ENCODE results near the gene EXOC4.
"Not testable (repeated sequence)": the region's sequence is repeated elsewhere in the genome, so short reads cannot be mapped to it uniquely, and the experiment has no call there.

The EXOC4 gene

DNA sequence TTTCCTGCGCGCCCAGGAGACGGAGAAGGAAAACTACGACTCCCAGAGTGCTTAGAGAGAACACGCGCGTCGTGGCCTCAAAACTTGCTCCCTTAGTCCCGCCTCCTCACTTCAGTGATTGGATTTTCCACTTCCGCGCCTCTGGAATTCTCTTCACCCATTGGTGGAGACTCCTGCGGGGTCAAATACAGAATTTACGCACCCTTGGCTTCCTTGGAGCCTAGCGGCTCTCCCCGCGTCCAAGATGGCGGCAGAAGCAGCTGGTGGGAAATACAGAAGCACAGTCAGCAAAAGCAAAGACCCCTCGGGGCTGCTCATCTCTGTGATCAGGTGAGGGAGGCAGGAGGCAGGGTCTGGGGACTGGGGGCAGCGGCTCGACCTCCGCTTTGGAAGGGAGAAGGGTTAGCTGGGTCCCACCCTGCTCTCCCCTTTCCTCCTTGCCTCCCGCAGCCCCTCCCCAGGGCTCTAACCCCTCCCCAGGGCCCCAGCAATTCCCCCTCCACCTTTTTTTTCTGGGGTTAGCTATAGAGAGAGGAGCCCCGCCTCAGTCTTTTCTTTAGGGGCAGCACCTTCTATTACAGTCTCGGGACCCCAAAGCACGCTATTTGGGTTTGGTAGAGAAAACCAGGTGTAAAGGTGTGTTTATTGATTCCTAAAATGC, at the start of gene EXOC4:
TSS of gene EXOC4 (plus strand) at position 221 of the 661 bp plus-strand sequence.
- DNase-seq (ENCODE audit: low spot score), result peak; percentile 91

DNA sequence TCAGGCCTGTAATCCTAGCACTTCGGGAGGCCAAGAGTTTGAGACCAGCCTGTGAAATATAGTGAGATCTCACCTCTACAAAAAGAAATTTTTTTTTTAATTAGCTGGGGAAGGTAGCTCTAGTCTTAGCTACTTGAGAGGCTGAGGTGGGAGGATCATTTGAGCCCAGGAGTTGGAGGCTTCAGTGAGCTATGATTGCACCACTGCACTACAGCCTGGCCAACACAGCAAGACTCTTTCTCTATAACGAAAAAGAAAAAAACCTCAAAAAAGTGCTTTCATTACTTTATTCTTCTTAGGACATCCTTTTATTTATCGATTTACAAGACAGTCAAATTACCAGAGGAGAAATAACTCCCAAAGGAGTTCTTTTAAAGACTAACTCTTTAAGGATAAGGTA, 49.4 kb upstream of the EXOC4 start:
- DNase-seq (ENCODE audit: low spot score), result no peak

DNA sequence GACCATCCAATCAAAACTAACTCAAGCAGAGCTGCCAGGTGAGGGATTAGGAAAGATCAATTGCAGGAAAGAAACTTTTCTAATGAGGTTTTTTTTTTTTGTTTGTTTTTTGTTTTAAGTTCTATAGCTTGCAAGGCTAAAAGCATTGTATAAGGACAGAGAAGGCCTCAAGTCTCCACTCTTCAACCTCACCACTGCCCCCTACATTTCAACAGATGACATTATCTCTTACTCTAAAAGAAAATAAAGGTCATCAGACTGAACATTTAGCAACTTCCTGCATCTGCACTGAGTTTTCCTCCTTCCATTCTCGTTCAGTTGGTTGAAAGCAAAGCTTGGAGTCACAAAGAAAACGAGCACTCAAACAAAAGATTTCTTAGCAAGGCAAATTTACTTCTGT, 45.2 kb upstream of the EXOC4 start:
- DNase-seq (ENCODE audit: low spot score), result no peak

DNA sequence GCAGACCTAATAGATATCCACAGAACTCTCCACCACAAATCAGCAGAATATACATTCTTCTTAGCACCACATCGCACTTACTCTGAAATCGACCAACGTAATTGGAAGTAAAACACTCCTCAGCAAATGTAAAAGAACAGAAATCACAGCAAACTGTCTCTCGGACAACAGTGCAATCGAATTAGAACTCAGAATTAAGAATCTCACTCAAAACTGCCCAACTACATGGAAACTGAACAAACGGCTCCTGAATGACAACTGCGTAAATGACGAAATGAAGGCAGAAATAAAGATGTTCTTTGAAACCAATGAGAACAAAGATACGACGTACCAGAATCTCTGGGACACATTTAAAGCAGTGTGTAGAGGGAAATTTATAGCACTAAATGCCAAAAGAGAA, 42.1 kb upstream of the EXOC4 start:
- not testable (repeated sequence) for DNase-seq (ENCODE audit: low spot score)

DNA sequence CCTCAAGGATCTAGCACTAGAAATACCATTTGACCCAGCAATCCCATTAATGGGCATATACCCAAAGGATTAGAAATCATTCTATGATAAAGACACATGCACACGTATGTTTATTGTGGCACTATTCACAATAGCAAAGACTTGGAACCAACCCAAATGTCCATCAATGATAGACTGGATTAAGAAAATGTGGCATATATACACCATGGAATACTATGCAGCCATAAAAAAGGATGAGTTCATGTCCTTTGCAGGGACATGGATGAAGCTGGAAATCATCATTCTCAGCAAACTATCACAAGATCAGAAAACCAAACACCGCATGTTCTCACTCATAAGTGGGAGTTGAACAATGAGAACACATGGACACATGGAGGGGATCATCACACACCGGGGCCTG, 39.1 kb upstream of the EXOC4 start:
- not testable (repeated sequence) for DNase-seq (ENCODE audit: low spot score)

DNA sequence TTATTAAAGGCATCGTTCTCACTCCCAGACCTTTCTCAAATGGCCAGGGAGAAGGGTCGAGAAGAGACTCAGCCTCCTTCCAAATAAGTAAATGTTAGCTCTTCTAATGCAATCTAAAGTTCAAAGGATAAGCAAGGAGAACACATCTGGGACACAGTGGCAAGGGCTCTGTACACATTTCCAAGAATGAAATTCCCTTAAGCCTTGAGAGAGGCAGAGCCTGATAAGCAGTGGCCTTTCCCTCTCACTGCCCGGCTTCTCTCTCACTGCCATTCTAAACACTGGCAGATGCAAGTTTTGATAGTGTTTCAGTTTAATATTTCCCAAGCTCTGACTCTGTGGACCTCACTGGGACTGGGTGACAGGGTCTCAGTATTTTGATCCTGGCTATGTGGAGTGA, 35.1 kb upstream of the EXOC4 start:
- DNase-seq (ENCODE audit: low spot score), result no peak

DNA sequence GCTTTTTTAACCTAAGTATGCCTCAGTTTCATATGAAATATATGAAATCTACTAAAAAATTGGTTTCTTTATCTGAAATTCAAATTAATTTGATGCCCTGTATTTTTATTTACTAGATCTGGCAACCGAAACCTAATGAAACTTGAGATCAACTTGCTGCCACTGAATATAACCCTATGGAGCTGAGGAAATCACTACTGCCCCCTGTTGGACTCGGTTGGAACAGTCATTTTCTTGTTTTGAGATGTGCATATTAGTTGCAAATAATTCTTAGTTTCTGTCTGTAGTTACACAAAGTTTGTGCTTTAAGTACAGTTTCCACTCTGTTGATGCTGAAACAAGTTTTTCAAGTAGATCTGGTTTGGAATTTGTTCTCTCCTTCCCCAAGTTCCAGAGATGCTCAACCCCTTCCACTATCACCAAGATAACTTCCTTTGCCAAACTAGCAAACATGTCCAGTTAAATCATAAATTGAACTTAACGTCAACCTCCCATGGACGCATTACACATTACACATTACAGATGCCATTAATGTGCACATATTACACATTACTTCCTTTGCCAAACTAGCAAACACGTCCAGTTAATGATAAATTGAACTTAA, 22.2 kb upstream of the EXOC4 start:
- DNase-seq (ENCODE audit: low spot score), result peak; percentile 58

DNA sequence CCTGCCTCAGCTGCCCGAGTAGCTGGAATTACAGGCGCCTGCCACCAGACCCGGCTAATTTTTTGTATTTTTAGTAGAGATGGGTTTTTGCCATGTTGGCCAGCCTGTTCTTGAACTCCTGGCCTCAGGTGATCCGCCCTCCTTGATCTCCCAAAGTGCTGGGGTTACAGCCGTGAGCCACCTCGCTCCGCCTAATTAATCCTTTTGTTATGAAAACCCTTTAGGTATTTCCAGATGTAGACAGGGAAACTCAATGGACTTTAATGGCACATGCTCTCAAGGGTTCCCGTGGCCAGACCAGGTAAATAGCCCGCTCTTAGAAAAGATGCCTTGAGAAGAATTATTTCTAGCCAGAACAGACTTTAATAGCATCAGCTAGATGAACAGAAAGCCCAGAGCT, 19.7 kb upstream of the EXOC4 start:
- no peak for DNase-seq (ENCODE audit: low spot score)

DNA sequence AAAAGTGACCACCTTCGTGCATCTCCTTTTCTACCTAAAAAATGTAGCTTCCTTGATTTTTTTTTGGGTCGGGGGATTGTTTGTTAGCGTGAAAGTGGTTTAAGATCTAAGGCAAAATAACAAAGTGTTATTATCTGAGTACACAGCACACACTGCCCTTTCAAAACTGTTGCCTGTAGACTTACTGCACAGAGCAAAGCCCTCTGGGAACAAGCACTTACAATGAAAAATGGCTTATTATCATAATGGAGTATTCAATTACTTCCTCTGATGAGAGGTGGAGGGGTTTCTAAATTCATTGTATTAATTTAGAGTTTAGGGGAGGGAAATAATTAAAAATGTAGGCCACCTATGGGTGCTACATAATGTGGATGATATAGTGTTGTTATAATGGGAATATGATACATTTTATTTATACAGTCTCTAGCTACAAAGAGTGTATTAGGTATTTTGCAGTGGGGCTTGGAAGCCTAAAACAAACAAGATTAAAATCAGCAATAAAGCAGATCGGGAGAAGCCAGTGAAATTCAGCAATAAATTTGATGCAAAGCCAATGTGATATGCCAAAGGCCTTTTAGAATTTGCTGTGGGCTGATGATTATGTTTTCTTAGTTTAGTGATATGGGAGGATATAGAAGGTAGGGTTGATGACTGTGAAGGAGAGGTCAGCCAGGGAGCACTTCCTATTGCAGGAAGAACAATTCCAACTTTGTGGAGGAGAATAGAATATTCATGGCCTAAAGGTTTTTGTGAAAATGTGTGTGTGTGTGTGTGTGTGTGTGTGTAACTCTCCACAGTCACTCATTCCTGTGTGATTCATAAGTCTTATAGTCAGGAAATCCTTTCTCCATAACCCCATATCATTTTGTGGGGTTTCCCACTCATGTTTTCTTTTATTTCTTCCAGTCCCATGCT, 17.7 kb upstream of the EXOC4 start:
- DNase-seq (ENCODE audit: low spot score), result no peak

DNA sequence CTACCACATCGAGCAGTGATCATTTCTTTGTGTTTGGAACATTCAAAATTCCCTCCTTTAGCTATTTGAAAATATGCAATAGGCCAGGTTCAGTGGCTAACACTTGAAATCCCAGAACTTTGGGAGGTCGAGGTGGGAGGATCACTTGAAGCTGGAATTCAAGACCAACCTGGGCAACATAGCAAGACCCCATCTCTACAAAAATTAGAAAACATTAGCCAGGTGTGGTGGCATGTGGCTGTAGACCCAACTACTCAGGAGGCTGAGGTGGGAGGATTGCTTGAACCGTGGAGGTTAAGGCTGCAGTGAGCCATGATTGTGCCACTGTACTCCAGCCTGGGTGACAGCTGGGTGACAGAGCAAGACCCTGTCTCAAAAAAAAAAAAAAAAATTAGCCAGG, 15.3 kb upstream of the EXOC4 start:
- no peak for DNase-seq (ENCODE audit: low spot score)

DNA sequence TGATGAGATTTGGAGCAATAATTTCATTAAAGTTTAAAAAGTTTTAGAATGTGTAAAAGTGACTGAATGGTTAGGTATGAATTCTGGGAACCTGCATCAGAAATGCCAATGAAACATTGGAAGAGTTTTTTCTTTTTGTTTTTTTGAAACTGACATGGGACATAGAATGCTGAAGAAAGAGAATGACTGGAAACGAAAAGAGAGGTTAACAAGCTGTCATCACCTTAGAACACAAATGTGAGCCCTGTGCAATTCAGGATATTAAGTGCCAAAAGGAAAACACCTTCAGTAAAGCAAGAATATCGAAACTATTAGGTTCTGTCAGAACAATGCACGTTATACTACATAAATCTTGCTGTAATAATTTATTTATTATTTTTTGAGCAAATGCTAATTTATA, 12.6 kb upstream of the EXOC4 start:
- DNase-seq (ENCODE audit: low spot score), result no peak

DNA sequence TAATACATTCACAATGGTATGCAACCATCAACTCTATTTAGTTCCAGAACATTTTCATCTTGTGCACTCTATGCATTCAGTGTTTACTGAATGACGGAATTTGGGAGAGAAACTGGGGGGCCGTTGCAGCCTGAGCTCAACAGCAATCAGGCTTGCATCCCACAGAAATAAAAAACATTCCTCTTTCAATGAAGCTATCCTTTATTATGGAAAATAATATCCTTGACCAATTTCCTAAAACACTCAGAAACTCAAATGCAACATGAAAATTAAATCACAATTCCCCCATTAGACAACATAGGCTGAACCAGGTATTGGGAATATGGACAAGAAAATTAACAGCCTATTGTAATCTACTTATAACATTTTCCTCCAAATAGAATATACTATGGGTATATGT, 6.3 kb upstream of the EXOC4 start:
- DNase-seq (ENCODE audit: low spot score), result no peak

DNA sequence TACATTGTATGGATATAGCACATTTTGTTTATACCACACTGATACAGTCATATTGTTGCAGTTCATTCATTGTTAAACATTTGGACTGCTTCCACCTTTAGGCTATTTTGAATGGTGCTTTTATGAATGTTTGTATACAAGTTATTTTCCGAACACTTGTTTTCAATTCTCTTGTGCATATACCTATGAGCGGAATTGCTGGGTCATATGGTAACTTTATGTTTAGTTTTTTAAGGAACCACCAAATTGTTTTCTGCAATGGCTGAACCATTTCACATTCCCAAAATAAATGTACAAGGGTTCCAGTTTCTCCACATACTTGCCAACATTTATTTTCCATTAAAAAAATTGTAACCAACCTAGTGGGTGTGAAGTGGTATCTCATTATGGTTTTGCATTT, 4.0 kb upstream of the EXOC4 start:
- no peak for DNase-seq (ENCODE audit: low spot score)

DNA sequence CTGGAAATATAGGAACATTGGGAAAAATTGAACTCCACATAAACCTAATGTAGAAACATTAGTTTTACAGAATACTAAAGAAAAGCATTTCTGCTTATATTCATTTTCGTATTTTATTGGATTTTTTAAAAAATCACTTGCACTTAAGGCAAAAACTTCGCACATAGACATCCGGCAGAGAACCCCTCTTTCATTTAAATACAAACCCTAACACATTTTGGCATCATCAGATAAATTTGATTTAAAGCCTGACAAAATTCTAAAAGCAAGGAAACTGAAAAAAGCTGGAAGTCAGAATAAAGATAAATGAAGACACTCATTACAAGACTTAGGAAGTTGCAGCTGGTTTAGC, 396 bp upstream of the EXOC4 start:
- DNase-seq (ENCODE audit: low spot score), result no peak

DNA sequence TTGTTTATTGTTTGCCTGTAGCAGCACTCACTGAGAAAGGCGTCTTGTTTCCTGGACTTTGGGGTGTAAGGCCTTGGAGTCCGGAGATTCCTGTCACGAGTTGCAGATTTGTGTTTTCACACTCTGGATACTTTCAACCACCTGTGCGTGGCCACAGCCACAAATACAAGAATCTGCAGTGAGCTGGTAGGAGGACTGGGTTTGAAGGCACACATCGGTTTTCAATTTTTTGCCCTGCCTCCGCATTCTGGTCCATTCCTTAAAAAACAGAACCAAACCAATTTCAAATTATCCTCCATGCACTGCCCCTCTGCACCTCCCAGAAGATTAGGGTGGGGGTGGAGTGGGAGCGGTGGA, 619 bp downstream of the EXOC4 start:
- no peak for DNase-seq (ENCODE audit: low spot score)

DNA sequence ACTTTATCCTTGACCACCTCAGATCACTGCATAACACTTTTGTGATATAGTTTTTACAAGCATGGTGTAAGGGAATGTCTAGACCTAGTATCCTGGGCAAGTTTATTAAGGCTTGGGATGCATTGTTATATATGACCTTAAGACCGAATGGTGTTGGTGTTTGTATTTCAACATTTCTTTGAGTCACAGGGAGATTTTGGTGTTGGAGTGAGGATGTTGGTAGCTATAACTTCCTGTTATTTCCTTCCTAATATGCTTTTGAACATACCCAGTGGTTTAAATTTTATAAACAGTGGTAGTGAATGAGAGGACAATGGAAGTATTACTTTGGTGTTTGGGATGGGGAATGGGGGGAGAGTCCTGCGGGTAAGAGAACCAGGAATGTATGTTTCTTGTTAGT, 2.6 kb downstream of the EXOC4 start:
- DNase-seq (ENCODE audit: low spot score), result no peak

DNA sequence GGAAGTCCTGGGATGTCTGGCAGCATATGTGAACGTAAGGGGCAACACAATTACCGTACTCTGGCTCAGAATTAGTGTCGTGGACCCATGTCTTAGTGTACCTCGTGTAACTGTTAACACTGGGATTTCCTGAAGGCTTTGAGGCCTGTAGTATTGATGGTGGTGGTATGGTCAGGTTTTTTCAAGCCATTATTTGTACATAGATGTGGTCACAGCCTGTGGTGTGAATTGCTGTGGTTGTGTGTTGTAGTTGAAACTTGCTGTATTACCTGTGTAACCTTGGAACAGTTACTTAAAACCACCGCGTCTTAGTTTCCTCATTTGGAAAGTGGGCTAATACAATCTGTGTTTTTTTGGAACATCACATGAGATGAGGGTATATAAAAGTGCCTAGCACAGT, 5.3 kb downstream of the EXOC4 start:
- no peak for DNase-seq (ENCODE audit: low spot score)

DNA sequence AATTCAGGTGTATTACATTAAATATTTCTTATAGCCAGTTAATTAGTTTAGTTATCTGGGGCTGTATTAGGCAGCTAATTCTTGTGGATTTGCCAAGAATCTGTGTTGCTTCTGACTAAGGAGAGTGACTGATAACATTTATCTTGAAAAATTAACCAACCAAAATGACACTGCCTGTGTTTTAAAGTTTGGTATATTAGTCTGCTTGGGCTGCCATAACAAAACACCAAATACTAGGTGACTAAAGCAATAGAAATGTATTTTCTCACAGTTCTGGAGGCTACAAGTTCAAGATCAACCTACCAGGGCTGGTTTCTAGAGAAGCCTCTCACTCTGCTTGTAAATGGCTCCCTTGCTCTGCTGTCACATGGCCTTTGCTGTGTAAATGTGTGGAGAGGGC, 12.9 kb downstream of the EXOC4 start:
- DNase-seq (ENCODE audit: low spot score), result no peak

DNA sequence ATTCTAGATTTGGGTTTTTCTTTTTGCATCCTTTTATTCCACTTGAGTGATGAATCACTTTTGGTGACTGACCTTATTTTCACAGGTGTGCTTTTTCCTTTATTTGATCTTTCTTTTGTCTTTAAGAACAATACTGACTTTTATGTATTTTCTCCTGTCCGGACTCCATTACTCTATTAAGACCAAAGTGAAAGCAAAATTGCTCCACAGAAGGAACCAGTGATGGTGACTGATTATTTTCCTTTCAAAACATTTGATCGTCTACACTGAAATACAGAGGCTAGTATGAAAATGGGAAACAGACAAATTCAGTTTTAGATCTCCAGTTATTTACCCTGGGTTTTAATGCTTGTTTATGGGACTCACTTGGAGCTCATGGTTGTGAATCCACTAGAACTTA, 15.5 kb downstream of the EXOC4 start:
- DNase-seq (ENCODE audit: low spot score), result no peak

DNA sequence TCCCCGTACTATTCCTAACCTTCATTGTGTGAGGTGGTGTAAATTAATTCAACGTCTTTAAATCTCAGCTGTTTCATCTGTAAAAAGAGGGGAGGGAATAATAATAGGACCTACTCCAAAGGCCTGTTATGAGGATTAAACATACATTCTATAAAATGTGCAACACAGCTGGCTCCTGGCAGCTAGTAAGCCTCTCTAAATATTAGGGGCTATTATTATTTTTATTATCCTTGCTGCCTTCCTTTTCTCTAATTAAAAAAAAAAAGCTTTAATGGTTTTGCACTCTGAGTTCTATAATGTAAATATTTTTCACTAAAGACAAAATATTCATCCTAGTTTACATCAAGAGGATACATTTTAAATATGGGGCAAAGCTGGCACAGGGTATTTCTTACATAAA, 19.5 kb downstream of the EXOC4 start:
- no peak for DNase-seq (ENCODE audit: low spot score)

DNA sequence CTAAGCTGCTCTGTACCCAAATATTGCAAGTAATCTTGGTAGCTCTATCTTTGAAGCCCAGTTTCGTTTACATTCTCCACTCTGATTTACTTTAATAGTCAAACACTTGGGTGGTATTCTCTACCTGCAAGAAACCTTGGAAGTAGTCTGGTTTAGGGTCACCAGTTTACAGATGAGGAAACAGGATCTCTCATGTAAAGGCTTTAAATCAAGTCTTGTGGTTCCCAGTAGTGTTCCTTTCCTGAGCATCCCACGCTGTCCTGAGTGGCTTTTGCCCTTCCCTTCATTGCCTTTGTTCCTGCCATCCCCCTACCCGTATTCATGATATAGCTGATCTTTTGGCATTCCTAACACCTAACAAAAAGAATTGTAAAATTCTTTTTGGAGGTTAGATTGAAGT, 20.3 kb downstream of the EXOC4 start:
- no peak for DNase-seq (ENCODE audit: low spot score)

DNA sequence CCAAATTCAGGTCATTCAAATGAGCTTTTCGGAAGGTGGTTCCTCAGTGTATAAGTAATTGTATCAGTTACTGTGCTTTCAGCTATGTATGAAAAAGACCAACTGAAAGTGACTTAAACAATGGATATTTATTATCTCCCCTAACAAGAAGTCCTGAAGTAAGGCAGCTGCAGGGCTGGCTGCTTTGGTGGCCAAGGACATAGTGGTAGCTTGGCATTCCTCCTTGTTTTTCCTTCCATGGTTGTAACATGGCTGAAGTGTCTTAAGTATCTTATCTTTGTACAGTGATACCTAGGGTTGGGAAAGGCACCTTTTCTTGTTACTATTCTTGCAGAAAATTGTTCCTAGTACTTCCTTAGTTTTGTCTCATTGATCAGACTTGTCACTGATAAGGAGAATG, 21.4 kb downstream of the EXOC4 start:
- DNase-seq (ENCODE audit: low spot score), result no peak

DNA sequence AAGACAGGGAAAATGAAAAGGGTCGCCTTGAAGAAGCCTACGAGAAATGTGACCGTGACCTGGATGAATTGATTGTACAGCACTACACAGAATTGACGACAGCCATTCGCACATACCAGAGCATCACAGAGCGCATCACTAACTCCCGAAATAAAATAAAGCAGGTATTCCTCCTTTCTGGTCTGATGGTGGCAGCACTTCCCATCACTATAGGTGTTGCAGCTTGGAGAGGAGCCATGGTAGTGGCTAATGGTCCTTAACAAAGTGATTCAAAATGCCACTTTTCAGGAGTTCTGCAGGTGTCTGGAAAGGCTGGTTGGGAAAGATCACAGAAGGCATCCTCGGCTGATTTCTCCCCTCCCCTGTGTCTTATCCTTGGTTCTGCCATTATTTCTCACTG, 22.1 kb downstream of the EXOC4 start:
- no peak for DNase-seq (ENCODE audit: low spot score)

All from ecto neural progenitor cell (in vitro differentiated cells).